SK-N-MC (cell line): ENCODE data around the gene SUMO1.

Experiments used
- EZH2 ChIP-seq: fragments of 200-600 bp; sonication (generic); IDR thresholded peaks from one replicate; pipeline ENCODE4 v1.6.1; 2017; ENCODE audit warnings: antibody characterized with exemption
- FOXP2 ChIP-seq: optimal IDR thresholded peaks from 2 replicates; pipeline ENCODE3; 2011; ENCODE audit warnings: mild to moderate bottlenecking, moderate library complexity; ENCODE audit not compliant: insufficient read depth; ENCODE audit errors: extremely low read length, control extremely low read depth
- POLR2AphosphoS5 ChIP-seq: IDR thresholded peaks from 2 replicates; pipeline ENCODE4 v1.6.1; 2012; ENCODE audit warnings: mild to moderate bottlenecking, low read depth, low read length, borderline replicate concordance

- TF ChIP-seq POLR2AphosphoS5, result peak; percentile 93
- TF ChIP-seq EZH2, result no peak
- TF ChIP-seq FOXP2, result no peak
These were observed at the start of gene SUMO1 for GRCh38 chr2:202238234-202239197.
